AG09319 (cell line): ENCODE results near the gene ZDHHC11.
"Not testable (repeated sequence)": the region's sequence is repeated elsewhere in the genome, so short reads cannot be mapped to it uniquely, and the experiment has no call there.

ENCODE experiments used
- DNase-seq: peaks from one replicate; pipeline ENCODE4 v3.0.0-alpha.2; 2010; ENCODE audit warnings: low read depth; ENCODE audit errors: extremely low read depth
- TF ChIP-seq, protein P1 (sequence below): IDR thresholded peaks from 2 replicates; pipeline ENCODE4 v1.5.1; 2011; ENCODE audit warnings: low read depth, mild to moderate bottlenecking, inconsistent platforms, low read length, moderate library complexity

The ZDHHC11 gene

DNA sequence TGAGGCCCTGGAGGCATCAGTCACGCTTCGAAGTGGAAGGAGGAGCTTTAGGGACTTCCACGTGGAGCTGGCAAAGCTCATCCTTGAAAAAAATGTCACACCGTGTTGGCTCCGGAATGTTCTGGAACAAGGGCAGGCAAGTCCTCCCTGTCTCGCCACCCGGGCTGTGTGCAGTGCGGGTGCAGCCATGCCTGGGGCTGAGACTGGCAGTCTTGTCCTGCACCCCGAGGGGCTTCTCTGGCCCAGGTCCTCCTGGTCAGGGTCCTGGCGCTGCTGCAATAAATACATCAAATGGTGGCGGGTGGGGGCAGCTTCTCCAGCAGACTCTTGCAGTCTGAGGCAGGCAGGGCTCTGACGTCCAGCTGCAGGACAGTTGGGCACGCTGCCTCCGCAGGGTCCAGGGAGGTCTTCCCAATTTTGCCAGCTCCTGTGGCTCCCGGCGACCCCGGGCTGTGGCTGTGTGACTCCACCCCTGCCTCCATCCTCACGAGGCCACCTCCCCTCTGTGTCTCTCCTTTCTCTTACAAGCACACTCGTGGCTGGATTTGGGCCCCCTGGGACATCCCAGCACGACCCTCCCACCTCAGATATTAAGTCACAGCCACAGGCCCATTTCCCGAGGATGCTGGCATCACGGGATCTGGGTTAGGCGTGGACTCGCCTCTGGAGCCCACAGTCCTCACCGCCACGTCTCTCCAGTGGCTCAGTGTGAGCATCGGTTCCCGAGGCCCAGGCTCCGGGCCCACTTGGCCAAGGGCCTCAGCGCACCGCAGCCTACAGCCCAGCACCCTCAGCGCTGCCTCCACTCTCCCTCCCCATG, 8.2 kb downstream of the ZDHHC11 start:
- DNase-seq: not testable (repeated sequence)

DNA sequence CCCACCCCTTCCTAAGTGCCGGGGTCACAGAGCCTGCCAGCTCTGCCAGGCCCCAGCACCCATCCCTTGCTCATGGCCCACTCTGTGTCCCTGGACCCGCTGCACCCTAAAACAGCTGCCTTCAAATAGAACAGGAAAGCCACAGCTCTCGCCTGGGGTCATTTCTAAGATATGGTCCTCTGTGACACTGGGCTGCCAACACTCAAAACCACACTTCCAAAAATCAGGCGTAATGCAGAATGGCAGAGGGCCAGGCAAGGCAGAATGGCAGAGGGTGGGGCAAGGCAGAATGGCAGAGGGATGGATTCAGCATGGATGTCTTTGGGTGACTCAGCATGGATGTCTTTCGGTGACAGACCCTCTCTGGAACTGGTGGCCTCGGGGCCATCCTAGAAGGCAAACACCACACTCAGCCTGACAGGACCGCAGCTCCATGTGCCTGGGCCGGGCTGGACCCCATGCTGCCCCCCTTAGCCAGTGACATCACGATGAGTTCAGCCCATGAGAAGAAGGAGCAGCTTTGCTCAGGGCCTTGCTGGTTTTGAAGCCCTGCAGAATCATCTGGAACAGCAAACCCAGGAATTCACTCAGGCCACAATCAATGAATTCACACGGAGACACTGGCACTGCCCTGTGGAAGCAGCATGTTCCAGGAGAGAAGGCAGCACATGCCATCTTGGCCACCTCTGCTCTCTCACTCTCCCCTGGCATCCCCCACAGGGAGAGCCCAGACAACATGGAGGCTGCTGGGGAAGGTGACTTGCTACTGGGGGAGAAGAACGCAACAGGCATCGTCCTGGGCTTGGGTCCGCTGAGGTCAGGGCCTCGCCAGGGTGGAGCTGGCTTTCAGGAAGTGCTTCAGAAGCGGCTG, 9.0 kb downstream of the ZDHHC11 start:
- not testable (repeated sequence) for DNase-seq

DNA sequence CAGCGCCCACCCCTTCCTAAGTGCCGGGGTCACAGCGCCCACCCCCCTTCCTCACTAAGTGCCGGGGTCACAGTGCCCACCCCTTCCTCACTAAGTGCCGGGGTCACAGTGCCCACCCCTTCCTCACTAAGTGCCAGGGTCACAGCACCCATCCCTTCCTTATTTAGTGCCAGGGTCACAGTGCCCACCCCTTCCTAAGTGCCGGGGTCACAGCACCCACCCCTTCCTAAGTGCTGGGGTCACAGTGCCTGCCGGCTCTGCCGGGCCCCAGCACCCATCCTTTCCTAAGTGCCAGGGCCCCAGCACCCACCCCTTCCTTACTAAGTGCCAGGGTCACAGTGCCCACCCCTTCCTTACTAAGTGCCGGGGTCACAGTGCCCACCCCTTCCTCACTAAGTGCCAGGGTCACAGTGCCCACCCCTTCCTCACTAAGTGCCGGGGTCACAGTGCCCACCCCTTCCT, 9.8 kb downstream of the ZDHHC11 start:
- DNase-seq: not testable (repeated sequence)

DNA sequence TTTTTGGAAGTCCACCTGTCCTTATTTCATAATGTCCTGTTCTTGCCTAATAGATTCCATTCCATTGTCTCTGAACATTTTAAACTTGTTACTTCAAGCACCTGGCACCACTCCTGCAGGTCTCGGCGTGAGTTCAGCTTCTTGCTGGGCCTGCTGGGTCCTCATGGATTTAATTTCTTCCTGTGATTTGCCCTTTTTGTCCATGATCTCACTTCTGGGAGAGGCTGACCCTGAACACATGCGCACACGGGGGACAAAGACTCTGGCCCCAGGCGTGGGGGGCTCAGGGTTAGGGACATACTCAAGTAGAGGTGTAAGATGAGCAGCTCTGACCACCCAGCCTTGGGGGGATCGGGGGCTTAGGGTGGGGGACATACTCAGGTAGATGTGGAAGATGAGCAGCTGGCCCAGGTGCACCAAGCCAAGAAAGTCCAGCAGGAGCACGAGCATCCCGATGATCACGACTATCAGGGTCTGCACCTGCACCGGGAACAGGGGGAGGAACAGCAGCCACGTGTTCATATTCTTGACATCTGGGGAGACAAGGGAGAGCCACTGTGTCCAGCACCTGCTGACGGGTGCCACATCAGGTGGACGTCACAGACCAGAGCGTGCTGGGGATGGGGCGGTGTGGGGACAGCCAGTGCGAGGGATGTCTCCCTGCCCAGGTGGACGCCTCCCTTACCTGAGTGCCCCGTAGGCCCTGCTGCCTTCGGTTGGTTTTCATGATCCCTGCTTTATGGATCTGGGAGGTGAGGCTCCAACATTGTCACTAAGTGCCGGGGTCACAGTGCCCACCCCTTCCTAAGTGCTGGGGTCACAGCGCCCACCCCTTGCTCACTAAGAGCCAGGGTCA, 10.4 kb downstream of the ZDHHC11 start:
- DNase-seq: not testable (repeated sequence)

DNA sequence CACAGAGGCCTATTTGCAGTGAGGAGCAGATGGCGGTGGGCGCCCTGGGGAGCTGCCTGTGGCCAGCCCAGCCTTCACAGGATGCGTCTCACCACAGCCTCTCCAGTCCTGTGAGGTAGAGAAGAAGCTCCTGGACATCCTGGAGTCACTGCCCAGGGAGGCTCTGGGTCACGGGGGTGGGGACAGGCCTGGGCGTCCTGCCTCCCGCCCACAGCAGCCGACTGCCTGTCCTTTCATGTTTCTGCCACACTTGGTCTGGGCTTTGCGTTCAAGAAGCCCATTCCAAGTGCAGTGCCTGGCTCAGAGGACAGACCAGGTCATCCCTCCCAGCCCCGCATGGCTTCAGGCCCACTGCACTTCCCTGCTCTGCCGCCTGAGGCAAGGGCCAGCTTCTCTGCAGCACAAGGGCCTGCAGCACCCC, 12.3 kb downstream of the ZDHHC11 start:
- DNase-seq: not testable (repeated sequence)

DNA sequence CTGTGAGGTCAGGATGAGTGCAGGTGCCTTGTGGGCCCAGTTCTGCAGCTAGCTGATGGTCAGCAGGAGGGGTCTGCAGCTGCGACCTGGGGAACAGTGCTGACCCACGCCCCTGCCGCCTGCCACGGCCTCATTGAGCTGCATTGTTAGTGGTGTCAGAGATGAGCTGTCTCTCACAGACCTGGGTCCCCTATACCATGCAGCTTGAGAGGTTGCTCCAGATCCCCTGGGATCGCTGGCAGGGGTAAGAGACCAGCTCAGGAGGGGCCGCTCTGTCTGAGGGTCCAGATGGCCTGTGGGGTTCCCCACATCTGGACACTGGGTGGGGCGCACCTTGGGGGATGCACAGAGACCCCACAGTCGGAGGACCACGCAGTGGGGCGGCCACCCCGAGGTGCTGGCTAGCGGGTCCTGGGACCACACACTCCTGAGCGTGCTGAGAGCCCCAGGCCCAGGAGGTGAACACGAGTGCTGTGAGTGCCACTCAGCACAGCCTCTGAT, 13.1 kb downstream of the ZDHHC11 start:
- not testable (repeated sequence) for DNase-seq

DNA sequence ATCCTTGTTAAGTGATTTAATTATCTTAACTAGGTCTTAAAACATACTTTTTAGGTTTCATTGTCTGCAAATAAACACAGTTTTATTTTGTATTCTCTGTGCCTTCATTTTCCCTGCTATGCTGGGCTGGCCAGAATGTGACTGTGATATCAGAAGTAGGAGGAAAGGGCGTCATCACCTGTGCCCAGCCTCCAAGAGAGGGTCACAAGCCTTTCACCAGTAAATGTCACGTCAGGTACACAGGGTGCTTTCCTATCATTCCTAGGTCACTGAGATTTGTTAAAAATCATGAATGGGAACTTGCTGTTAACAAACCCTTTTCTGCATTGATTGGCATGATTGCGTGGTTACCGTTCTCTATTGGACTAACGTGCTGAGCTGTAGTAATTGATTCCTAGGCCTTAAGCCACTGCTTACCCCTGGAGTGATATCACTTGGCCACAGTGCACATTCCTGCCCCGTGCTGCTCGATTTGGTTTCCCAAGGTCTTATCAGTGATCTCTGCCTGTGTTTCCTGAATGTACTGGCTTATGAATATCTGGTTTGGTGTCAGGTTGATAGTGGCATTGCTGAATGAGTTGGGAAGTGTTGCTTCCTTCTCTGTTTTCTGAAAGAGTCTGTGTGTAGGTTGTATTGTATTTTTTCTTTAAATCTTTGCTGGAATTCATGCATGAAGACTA, 14.7 kb downstream of the ZDHHC11 start:
- DNase-seq: not testable (repeated sequence)

DNA sequence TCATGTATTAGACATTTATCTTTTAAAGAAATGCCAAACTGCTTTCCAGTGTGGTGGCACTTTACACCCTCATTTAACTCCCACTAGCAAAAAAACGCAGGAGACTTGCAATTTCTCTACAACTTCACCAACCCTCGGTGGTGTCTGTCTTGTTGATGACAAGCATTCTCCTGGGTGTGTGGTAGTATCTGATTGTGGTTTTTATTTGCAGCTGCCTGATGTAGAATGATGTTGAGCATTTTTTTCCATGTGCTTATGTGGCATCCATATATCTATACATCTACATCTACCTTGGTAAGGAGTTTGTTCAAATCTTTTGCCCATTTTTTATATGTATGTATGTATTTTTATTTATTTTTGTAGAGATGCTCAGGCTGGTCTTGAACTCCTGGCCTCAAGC, 16.8 kb downstream of the ZDHHC11 start:
- DNase-seq: not testable (repeated sequence)

DNA sequence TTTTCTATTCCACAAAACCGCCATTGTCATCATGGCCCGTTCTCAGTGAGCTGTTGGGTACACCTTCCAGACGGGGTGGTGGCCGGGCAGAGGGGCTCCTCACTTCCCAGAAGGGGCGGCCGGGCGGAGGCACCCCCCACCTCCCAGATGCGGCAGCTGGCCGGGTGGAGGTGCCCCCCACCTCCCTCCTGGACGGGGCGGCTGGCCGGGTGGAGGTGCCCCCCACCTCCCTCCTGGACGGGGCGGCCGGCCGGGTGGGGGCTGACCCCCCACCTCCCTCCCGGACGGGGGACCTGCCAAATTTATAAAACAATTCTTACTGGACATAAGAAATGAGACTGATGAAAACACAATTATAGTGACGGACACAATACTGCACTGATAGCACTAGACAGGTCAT, 22.6 kb downstream of the ZDHHC11 start:
- DNase-seq: not testable (repeated sequence)

DNA sequence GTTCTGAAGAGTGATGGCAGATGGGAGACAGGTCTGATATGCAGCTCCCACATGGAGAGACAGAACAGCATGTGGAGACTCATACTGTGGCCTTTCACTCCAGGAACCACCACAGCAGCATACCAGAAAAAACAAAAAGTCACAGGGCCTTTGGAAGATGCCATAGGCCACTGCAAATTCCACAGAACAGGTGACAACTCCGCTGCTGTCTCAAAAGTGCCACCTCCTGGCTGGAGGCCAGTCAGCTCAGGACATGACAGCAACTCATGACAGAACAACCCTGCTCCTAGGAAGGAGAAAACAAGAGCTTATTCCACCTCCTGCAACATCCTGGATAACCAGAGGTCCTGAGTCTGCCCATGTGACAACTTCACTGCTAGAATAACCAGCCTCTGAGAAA, 25.2 kb downstream of the ZDHHC11 start:
- DNase-seq: not testable (repeated sequence)

DNA sequence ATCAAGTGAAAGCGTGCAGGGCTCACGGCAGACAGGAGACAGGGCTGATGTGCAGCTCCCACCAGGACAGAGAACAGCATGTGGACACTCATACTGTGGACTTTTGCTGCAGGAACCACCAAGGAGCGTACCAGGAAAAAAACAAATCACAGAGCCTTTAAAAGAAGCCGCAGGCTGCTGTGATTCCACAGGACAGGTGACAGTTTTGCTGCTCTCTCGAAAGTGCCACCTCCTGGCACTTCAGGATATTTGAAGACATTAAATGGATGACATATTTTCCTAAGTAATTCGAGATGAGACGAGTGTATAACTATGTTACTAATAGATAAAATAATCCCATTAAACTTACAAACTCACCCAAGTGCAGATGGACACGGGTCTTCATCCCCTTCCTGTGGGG, 29.3 kb downstream of the ZDHHC11 start:
- TF ChIP-seq, protein P1, sequence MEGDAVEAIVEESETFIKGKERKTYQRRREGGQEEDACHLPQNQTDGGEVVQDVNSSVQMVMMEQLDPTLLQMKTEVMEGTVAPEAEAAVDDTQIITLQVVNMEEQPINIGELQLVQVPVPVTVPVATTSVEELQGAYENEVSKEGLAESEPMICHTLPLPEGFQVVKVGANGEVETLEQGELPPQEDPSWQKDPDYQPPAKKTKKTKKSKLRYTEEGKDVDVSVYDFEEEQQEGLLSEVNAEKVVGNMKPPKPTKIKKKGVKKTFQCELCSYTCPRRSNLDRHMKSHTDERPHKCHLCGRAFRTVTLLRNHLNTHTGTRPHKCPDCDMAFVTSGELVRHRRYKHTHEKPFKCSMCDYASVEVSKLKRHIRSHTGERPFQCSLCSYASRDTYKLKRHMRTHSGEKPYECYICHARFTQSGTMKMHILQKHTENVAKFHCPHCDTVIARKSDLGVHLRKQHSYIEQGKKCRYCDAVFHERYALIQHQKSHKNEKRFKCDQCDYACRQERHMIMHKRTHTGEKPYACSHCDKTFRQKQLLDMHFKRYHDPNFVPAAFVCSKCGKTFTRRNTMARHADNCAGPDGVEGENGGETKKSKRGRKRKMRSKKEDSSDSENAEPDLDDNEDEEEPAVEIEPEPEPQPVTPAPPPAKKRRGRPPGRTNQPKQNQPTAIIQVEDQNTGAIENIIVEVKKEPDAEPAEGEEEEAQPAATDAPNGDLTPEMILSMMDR: no peak
- no peak for DNase-seq

DNA sequence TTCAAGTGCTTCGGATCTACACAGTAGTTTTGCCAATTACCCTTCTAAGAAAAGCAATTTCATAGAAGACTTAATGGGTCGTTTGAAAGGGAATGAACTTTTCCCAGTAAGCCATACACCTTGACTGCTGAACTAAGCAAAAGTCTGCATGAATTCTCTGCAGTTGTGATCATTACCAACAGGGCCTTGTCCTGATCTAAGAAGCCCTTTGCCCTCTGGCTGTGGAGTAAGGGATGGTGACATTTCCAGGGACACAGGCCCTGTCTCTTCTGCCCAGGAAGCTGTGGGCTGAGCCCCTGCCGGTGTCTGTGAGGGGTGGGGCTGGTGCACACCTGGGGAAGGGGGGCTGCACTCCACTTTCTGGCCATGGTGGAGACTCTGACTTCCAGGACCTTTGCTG, 30.5 kb downstream of the ZDHHC11 start:
- no peak for DNase-seq
- TF ChIP-seq, protein P1: no peak
